Activated CD8-positive, alpha-beta memory T cell treated with anti-CD3 and anti-CD28 coated beads, Interleukin-2, amount 10 ng/mL, durations not matched to agents 7 days and 5 days (primary cell): ENCODE results near the gene DBH. TPM values are rescaled to one million over a fixed set of nuclear protein-coding genes. Genes with fewer than 3 reads are reported as not detected.

ENCODE experiments used
- ATAC-seq: fragments of 150-1000 bp; cut with Tn5 transposase; one replicate; pipeline ENCODE4 v1.10.0; 2021; ENCODE audit warnings: moderate library complexity
- CTCF ChIA-PET: fragments of 350-600 bp; sonication (Branson Sonifier 250); formaldehyde crosslinking; loops from one replicate; lab custom pipeline; 2021; ENCODE audit warnings: antibody characterized with exemption; lab: Charles Lee
- DNase-seq: peaks from one replicate; pipeline ENCODE4 v3.0.0-alpha.2; 2020
- H3K27ac Mint-ChIP-seq: one replicate; pipeline ENCODE4 v1.8.0; 2021; ENCODE audit warnings: mild to moderate bottlenecking, mixed read lengths
- H3K27me3 Mint-ChIP-seq: one replicate; pipeline ENCODE4 v1.8.0; 2021; ENCODE audit warnings: mixed read lengths
- H3K36me3 Mint-ChIP-seq: one replicate; pipeline ENCODE4 v1.8.0; 2021; ENCODE audit warnings: mild to moderate bottlenecking, mixed read lengths
- H3K4me1 Mint-ChIP-seq: one replicate; pipeline ENCODE4 v1.8.0; 2021; ENCODE audit warnings: mixed read lengths
- H3K4me3 Mint-ChIP-seq: one replicate; pipeline ENCODE4 v1.8.0; 2021; ENCODE audit warnings: mild to moderate bottlenecking, moderate library complexity, mixed read lengths
- H3K9me3 Mint-ChIP-seq: one replicate; pipeline ENCODE4 v1.8.0; 2022; ENCODE audit warnings: low read depth, mixed read lengths
- total RNA-seq, 2 experiments: library from RNA; stranded (reverse); gene quantifications; one replicate each; pipeline ENCODE4 v1.2.3, GENCODE V29; 2021

The DBH gene
- total RNA-seq, 2 experiments from 2014 or later, result not detected

GRCh38 chr9:133607381-133607780 lies 28.8 kb upstream of the DBH start:
- Mint-ChIP-seq H3K27me3 (peaks cover 49% of the 10 kb centered on the region), H3K27ac (no peak overlapping the region), H3K4me3 (no peak overlapping the region), H3K9me3 (no peaks in the 10 kb centered on the region), H3K4me1 (peaks cover 8% of the 10 kb centered on the region), H3K36me3 (no peaks in the 10 kb centered on the region)
- CTCF ChIA-PET, result no interaction called here
- DNase-seq, result no peak
- no peak for ATAC-seq

- DNase-seq, result no peak
- H3K9me3 Mint-ChIP-seq, result no peaks in the 10 kb centered on the region
- no peaks in the 10 kb centered on the region for H3K36me3 Mint-ChIP-seq
- peaks cover 52% of the 10 kb centered on the region for H3K27me3 Mint-ChIP-seq
- no peak for ATAC-seq
- no peak overlapping the region for H3K4me3 Mint-ChIP-seq
- no peak overlapping the region for H3K27ac Mint-ChIP-seq
- CTCF ChIA-PET, result no interaction called here
- peaks cover 8% of the 10 kb centered on the region for H3K4me1 Mint-ChIP-seq
Measured at GRCh38 chr9:133607976-133608375, 28.2 kb upstream of the DBH start.

GRCh38 chr9:133608382-133608781 lies 27.8 kb upstream of the DBH start:
- no peak for DNase-seq
- Mint-ChIP-seq H3K27ac (no peak overlapping the region), H3K36me3 (no peaks in the 10 kb centered on the region), H3K4me3 (no peak overlapping the region), H3K4me1 (peaks cover 8% of the 10 kb centered on the region), H3K9me3 (no peaks in the 10 kb centered on the region), H3K27me3 (peaks cover 55% of the 10 kb centered on the region)
- CTCF ChIA-PET, result no interaction called here
- no peak for ATAC-seq

- CTCF ChIA-PET, result interaction anchor here (0.7 kb wide), 1 partner anchor 173 kb away, joined by 3 read pairs; no protein-coding TSS in a partner anchor
- no peak for DNase-seq
- no peak overlapping the region for H3K27ac Mint-ChIP-seq
- H3K27me3 Mint-ChIP-seq, result peaks cover 55% of the 10 kb centered on the region
- no peak overlapping the region for H3K4me3 Mint-ChIP-seq
- ATAC-seq, result no peak
- H3K9me3 Mint-ChIP-seq, result no peaks in the 10 kb centered on the region
- peaks cover 8% of the 10 kb centered on the region for H3K4me1 Mint-ChIP-seq
- no peaks in the 10 kb centered on the region for H3K36me3 Mint-ChIP-seq
Measured at GRCh38 chr9:133608889-133609288, 27.3 kb upstream of the DBH start.

GRCh38 chr9:133609311-133610098 lies 26.7 kb upstream of the DBH start, which contains the start of gene FAM163B:
TSS of gene FAM163B (minus strand) at chr9:133609389. CDS start at chr9:133580223, 29,166 bp downstream.
- peaks cover 53% of the 10 kb centered on the region for H3K27me3 Mint-ChIP-seq
- CTCF ChIA-PET, result interaction anchor here (0.6 to 0.8 kb wide), 3 partner anchors 16 to 173 kb away, joined by 3 read pairs; no protein-coding TSS in a partner anchor
- peak; percentile 51 for ATAC-seq

GRCh38 chr9:133610845-133611244 lies 25.3 kb upstream of the DBH start:
- Mint-ChIP-seq H3K27me3 (peaks cover 51% of the 10 kb centered on the region), H3K36me3 (no peaks in the 10 kb centered on the region), H3K9me3 (no peaks in the 10 kb centered on the region), H3K4me1 (no peaks in the 10 kb centered on the region), H3K4me3 (no peak overlapping the region), H3K27ac (no peak overlapping the region)
- ATAC-seq, result no peak
- CTCF ChIA-PET, result no interaction called here
- DNase-seq, result no peak

More at GRCh38 chr9:133609311-133610098, 26.7 kb upstream of the DBH start, which contains the start of gene FAM163B:
- H3K4me1 Mint-ChIP-seq, result peaks cover 5% of the 10 kb centered on the region
- no peaks in the 10 kb centered on the region for H3K9me3 Mint-ChIP-seq
- DNase-seq, result no peak
- H3K4me3 Mint-ChIP-seq, result no peak within 1 kb of the TSS
- no peaks in the 10 kb centered on the region for H3K36me3 Mint-ChIP-seq
- no peak within 1 kb of the TSS for H3K27ac Mint-ChIP-seq

- peaks cover 50% of the 10 kb centered on the region for H3K27me3 Mint-ChIP-seq
- no peaks in the 10 kb centered on the region for H3K9me3 Mint-ChIP-seq
- ATAC-seq, result no peak
- no peaks in the 10 kb centered on the region for H3K4me1 Mint-ChIP-seq
- no peaks in the 10 kb centered on the region for H3K36me3 Mint-ChIP-seq
- no peak overlapping the region for H3K27ac Mint-ChIP-seq
- no peak for DNase-seq
- CTCF ChIA-PET, result no interaction called here
- H3K4me3 Mint-ChIP-seq, result no peak overlapping the region
Measured at GRCh38 chr9:133612051-133612450, 24.1 kb upstream of the DBH start.

- no peak overlapping the region for H3K4me3 Mint-ChIP-seq
- CTCF ChIA-PET, result no interaction called here
- no peak for DNase-seq
- H3K4me1 Mint-ChIP-seq, result no peaks in the 10 kb centered on the region
- H3K36me3 Mint-ChIP-seq, result no peaks in the 10 kb centered on the region
- no peaks in the 10 kb centered on the region for H3K9me3 Mint-ChIP-seq
- peaks cover 44% of the 10 kb centered on the region for H3K27me3 Mint-ChIP-seq
- ATAC-seq, result no peak
- no peak overlapping the region for H3K27ac Mint-ChIP-seq
Measured at GRCh38 chr9:133612816-133613215, 23.3 kb upstream of the DBH start.

- no peaks in the 10 kb centered on the region for H3K4me1 Mint-ChIP-seq
- no peaks in the 10 kb centered on the region for H3K9me3 Mint-ChIP-seq
- H3K4me3 Mint-ChIP-seq, result no peak overlapping the region
- DNase-seq (no peak), ATAC-seq (no peak)
- CTCF ChIA-PET, result no interaction called here
- no peak overlapping the region for H3K27ac Mint-ChIP-seq
- no peaks in the 10 kb centered on the region for H3K36me3 Mint-ChIP-seq
- H3K27me3 Mint-ChIP-seq, result peaks cover 42% of the 10 kb centered on the region
Measured at GRCh38 chr9:133613432-133613831, 22.7 kb upstream of the DBH start.

- ATAC-seq, result no peak
- H3K27ac Mint-ChIP-seq, result no peak overlapping the region
- no peaks in the 10 kb centered on the region for H3K9me3 Mint-ChIP-seq
- peaks cover 3% of the 10 kb centered on the region for H3K4me1 Mint-ChIP-seq
- no peak overlapping the region for H3K4me3 Mint-ChIP-seq
- DNase-seq, result no peak
- H3K36me3 Mint-ChIP-seq, result no peaks in the 10 kb centered on the region
- CTCF ChIA-PET, result interaction anchor here (1.1 kb wide), 1 partner anchor 129 kb away, joined by 3 read pairs; no protein-coding TSS in a partner anchor
- peaks cover 42% of the 10 kb centered on the region for H3K27me3 Mint-ChIP-seq
Measured at GRCh38 chr9:133614056-133614455, 22.1 kb upstream of the DBH start.

- DNase-seq, result no peak
- H3K9me3 Mint-ChIP-seq, result no peaks in the 10 kb centered on the region
- no peak overlapping the region for H3K27ac Mint-ChIP-seq
- H3K36me3 Mint-ChIP-seq, result no peaks in the 10 kb centered on the region
- H3K4me3 Mint-ChIP-seq, result no peak overlapping the region
- CTCF ChIA-PET, result interaction anchor here (1.1 kb wide), 1 partner anchor 128 kb away, joined by 3 read pairs; no protein-coding TSS in a partner anchor
- no peak for ATAC-seq
- H3K27me3 Mint-ChIP-seq, result peaks cover 42% of the 10 kb centered on the region
- H3K4me1 Mint-ChIP-seq, result peaks cover 8% of the 10 kb centered on the region
Measured at GRCh38 chr9:133614678-133615077, 21.5 kb upstream of the DBH start.

- Mint-ChIP-seq H3K9me3 (no peaks in the 10 kb centered on the region), H3K27ac (no peak overlapping the region), H3K36me3 (no peaks in the 10 kb centered on the region), H3K4me3 (no peak overlapping the region), H3K4me1 (peaks cover 13% of the 10 kb centered on the region), H3K27me3 (peaks cover 37% of the 10 kb centered on the region)
- ATAC-seq, result no peak
- CTCF ChIA-PET, result interaction anchor here (1.1 kb wide), 1 partner anchor 128 kb away, joined by 3 read pairs; no protein-coding TSS in a partner anchor
- DNase-seq, result no peak
Measured at GRCh38 chr9:133615186-133615585, 21.0 kb upstream of the DBH start.

GRCh38 chr9:133615606-133616188 lies 20.5 kb upstream of the DBH start:
- H3K27ac Mint-ChIP-seq, result no peak overlapping the region
- CTCF ChIA-PET, result interaction anchor here (0.8 kb wide), 1 partner anchor 127 kb away, joined by 3 read pairs; no protein-coding TSS in a partner anchor
- DNase-seq (no peak), ATAC-seq (no peak)
- no peaks in the 10 kb centered on the region for H3K9me3 Mint-ChIP-seq
- H3K4me3 Mint-ChIP-seq, result no peak overlapping the region
- peaks cover 16% of the 10 kb centered on the region for H3K4me1 Mint-ChIP-seq
- peaks cover 32% of the 10 kb centered on the region for H3K27me3 Mint-ChIP-seq
- H3K36me3 Mint-ChIP-seq, result no peaks in the 10 kb centered on the region
